Measurements from ENCODE around the gene SENP6.

Gene SENP6

GRCh38 chr6:75603106-75603420, 1.4 kb downstream of the SENP6 start:
- Histone ChIP-seq H3K4me3 (peak overlapping the region; percentile 91), H3K36me3 (ENCODE audit: insufficient read depth, low read length) (peaks cover 16% of the 10 kb centered on the region), H3K9me3 (ENCODE audit: low read depth, low read length) (no peaks in the 10 kb centered on the region), H3K9ac (ENCODE audit: insufficient read length) (peak overlapping the region; percentile 99), H3K27ac (peak overlapping the region; percentile 95)
- no peak for TF ChIP-seq FOXP2 (optimal IDR thresholded peaks at IDR 0.05; ENCODE audit: control extremely low read depth, extremely low read length, insufficient read depth)
- TF ChIP-seq EZH2 (IDR thresholded peaks at IDR 0.05): no peak
- no peak for TF ChIP-seq POLR2AphosphoS5 (IDR thresholded peaks at IDR 0.05; ENCODE audit: borderline replicate concordance, low read depth, low read length)
- no peak for DNase-seq (ENCODE audit: low read depth, low spot score)

- Histone ChIP-seq H3K36me3 (ENCODE audit: insufficient read depth, low read length) (peaks cover 16% of the 10 kb centered on the region), H3K27ac (no peak overlapping the region), H3K9me3 (ENCODE audit: low read depth, low read length) (no peaks in the 10 kb centered on the region), H3K9ac (ENCODE audit: insufficient read length) (no peak overlapping the region), H3K4me3 (peak overlapping the region; percentile 91)
- no peak for TF ChIP-seq FOXP2 (optimal IDR thresholded peaks at IDR 0.05; ENCODE audit: control extremely low read depth, extremely low read length, insufficient read depth)
- no peak for TF ChIP-seq POLR2AphosphoS5 (IDR thresholded peaks at IDR 0.05; ENCODE audit: borderline replicate concordance, low read depth, low read length)
- no peak for TF ChIP-seq EZH2 (IDR thresholded peaks at IDR 0.05)
- no peak for DNase-seq (ENCODE audit: low read depth, low spot score)
These were observed 2.6 kb downstream of the SENP6 start for GRCh38 chr6:75604294-75604693.

GRCh38 chr6:75605635-75606034, 4.0 kb downstream of the SENP6 start:
- no peak for DNase-seq (ENCODE audit: low read depth, low spot score)

GRCh38 chr6:75608304-75608703, 6.6 kb downstream of the SENP6 start:
- TF ChIP-seq POLR2AphosphoS5 (IDR thresholded peaks at IDR 0.05; ENCODE audit: borderline replicate concordance, low read depth, low read length) (no peak), EZH2 (IDR thresholded peaks at IDR 0.05) (no peak), FOXP2 (optimal IDR thresholded peaks at IDR 0.05; ENCODE audit: control extremely low read depth, extremely low read length, insufficient read depth) (no peak)
- no peak overlapping the region for H3K9ac ChIP-seq (ENCODE audit: insufficient read length)
- H3K4me3 ChIP-seq: 0 out of 2 replicates have a peak overlapping the region, but pooled peaks have one; percentile 27
- no peaks in the 10 kb centered on the region for H3K9me3 ChIP-seq (ENCODE audit: low read depth, low read length)
- peak overlapping the region; percentile 84 for H3K27ac ChIP-seq
- DNase-seq (ENCODE audit: low read depth, low spot score): no peak
- H3K36me3 ChIP-seq (ENCODE audit: insufficient read depth, low read length): peaks cover 26% of the 10 kb centered on the region

More at GRCh38 chr6:75605635-75606034, 4.0 kb downstream of the SENP6 start:
- Histone ChIP-seq H3K9ac (ENCODE audit: insufficient read length) (no peak overlapping the region), H3K36me3 (ENCODE audit: insufficient read depth, low read length) (peaks cover 18% of the 10 kb centered on the region), H3K27ac (no peak overlapping the region), H3K9me3 (ENCODE audit: low read depth, low read length) (no peaks in the 10 kb centered on the region), H3K4me3 (no peak overlapping the region)
- TF ChIP-seq POLR2AphosphoS5 (IDR thresholded peaks at IDR 0.05; ENCODE audit: borderline replicate concordance, low read depth, low read length): no peak

GRCh38 chr6:75608956-75609533, 7.4 kb downstream of the SENP6 start:
- peaks cover 26% of the 10 kb centered on the region for H3K36me3 ChIP-seq (ENCODE audit: insufficient read depth, low read length)
- no peaks in the 10 kb centered on the region for H3K9me3 ChIP-seq (ENCODE audit: low read depth, low read length)
- H3K27ac ChIP-seq: peak overlapping the region; percentile 84
- H3K9ac ChIP-seq (ENCODE audit: insufficient read length): peak overlapping the region; percentile 45
- DNase-seq (ENCODE audit: low read depth, low spot score): no peak
- peak overlapping the region; percentile 27; the same call in 1 of the 2 replicates for H3K4me3 ChIP-seq
- TF ChIP-seq POLR2AphosphoS5 (IDR thresholded peaks at IDR 0.05; ENCODE audit: borderline replicate concordance, low read depth, low read length): no peak
- no peak for TF ChIP-seq EZH2 (IDR thresholded peaks at IDR 0.05)
- TF ChIP-seq FOXP2 (optimal IDR thresholded peaks at IDR 0.05; ENCODE audit: control extremely low read depth, extremely low read length, insufficient read depth): no peak

GRCh38 chr6:75609639-75610590, 8.2 kb downstream of the SENP6 start:
- TF ChIP-seq POLR2AphosphoS5 (IDR thresholded peaks at IDR 0.05; ENCODE audit: borderline replicate concordance, low read depth, low read length) (no peak), EZH2 (IDR thresholded peaks at IDR 0.05) (no peak), FOXP2 (optimal IDR thresholded peaks at IDR 0.05; ENCODE audit: control extremely low read depth, extremely low read length, insufficient read depth) (no peak)
- no peaks in the 10 kb centered on the region for H3K9me3 ChIP-seq (ENCODE audit: low read depth, low read length)
- DNase-seq (ENCODE audit: low read depth, low spot score): no peak
- H3K4me3 ChIP-seq: 0 out of 2 replicates have a peak overlapping the region, but pooled peaks have one; percentile 27
- peaks cover 21% of the 10 kb centered on the region for H3K36me3 ChIP-seq (ENCODE audit: insufficient read depth, low read length)
- no peak overlapping the region for H3K9ac ChIP-seq (ENCODE audit: insufficient read length)
- 0 out of 2 replicates have a peak overlapping the region, but pooled peaks have one; percentile 84 for H3K27ac ChIP-seq

GRCh38 chr6:75611011-75611701, 9.5 kb downstream of the SENP6 start:
- Histone ChIP-seq H3K9me3 (ENCODE audit: low read depth, low read length) (no peaks in the 10 kb centered on the region; the same call in 1 of the 2 replicates), H3K36me3 (ENCODE audit: insufficient read depth, low read length) (peaks cover 14% of the 10 kb centered on the region), H3K4me3 (no peak overlapping the region), H3K27ac (0 out of 2 replicates have a peak overlapping the region, but pooled peaks have one; percentile 22), H3K9ac (ENCODE audit: insufficient read length) (no peak overlapping the region)
- TF ChIP-seq FOXP2 (optimal IDR thresholded peaks at IDR 0.05; ENCODE audit: control extremely low read depth, extremely low read length, insufficient read depth) (no peak), EZH2 (IDR thresholded peaks at IDR 0.05) (no peak), POLR2AphosphoS5 (IDR thresholded peaks at IDR 0.05; ENCODE audit: borderline replicate concordance, low read depth, low read length) (no peak)
- DNase-seq (ENCODE audit: low read depth, low spot score): no peak
